Parathyroid adenoma (tissue), 2 donors: ENCODE data around the gene NCKAP1.
"Not testable (repeated sequence)": the region's sequence is repeated elsewhere in the genome, so short reads cannot be mapped to it uniquely, and the experiment has no call there.

Source experiments
- H2AFZ ChIP-seq: fragments of 300-600 bp; sonication (generic); one replicate; pipeline ENCODE4 v1.7.0; 2017; ENCODE audit warnings: antibody characterized with exemption, mild to moderate bottlenecking
- H3K27ac ChIP-seq: fragments of 300-600 bp; sonication (generic); one replicate; pipeline ENCODE4 v1.7.0; 2017
- H3K27me3 ChIP-seq: fragments of 300-600 bp; sonication (generic); one replicate; pipeline ENCODE4 v1.7.0; 2017; ENCODE audit warnings: low read length; ENCODE audit not compliant: control insufficient read depth, insufficient read depth
- H3K36me3 ChIP-seq: fragments of 300-600 bp; sonication (generic); one replicate; pipeline ENCODE4 v1.7.0; 2017; ENCODE audit warnings: low read length; ENCODE audit not compliant: control insufficient read depth, insufficient read depth
- H3K4me1 ChIP-seq: fragments of 300-600 bp; sonication (generic); one replicate; pipeline ENCODE4 v1.7.0; 2017; ENCODE audit warnings: control low read depth
- H3K4me2 ChIP-seq: fragments of 300-600 bp; sonication (generic); one replicate; pipeline ENCODE4 v1.7.0; 2017; ENCODE audit warnings: low read length
- H3K4me3 ChIP-seq: fragments of 300-600 bp; sonication (generic); one replicate; pipeline ENCODE4 v1.7.0; 2017; ENCODE audit warnings: low read depth, low read length
- H3K79me2 ChIP-seq: fragments of 300-600 bp; sonication (generic); one replicate; pipeline ENCODE4 v1.7.0; 2017; ENCODE audit warnings: control low read depth
- H3K9ac ChIP-seq: fragments of 300-600 bp; sonication (generic); one replicate; pipeline ENCODE4 v1.7.0; 2017; ENCODE audit warnings: mild to moderate bottlenecking
- H3K9me3 ChIP-seq: fragments of 300-600 bp; sonication (generic); one replicate; pipeline ENCODE4 v1.7.0; 2017; ENCODE audit warnings: low read length; ENCODE audit not compliant: control insufficient read depth
- TF ChIP-seq, protein P1 (sequence below): fragments of 300-600 bp; sonication (generic); IDR thresholded peaks from one replicate; pipeline ENCODE4 v1.7.0; 2017; ENCODE audit warnings: antibody characterized with exemption, mild to moderate bottlenecking
- donor health status: primary hyperparathyroidism.

The NCKAP1 gene

DNA sequence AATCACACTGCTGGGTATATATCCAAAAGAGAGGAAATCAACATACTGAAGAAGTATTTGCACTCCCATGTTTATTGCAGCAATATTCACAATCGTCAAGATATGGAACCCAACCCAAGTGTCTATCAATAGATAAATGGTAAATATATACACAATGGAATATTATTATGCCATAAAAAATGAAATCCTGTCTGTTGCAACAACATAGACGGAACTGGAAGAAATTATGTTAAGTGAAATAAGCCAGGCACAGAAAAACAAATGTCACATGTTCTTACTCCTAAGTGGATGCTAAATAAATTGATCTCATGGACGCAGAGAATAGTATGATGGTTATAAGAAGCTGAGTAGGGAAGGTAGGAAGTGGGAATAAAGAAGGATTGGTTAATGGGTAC lies 65.7 kb downstream of the NCKAP1 start:
- no peaks in the 10 kb centered on the region for H3K79me2 ChIP-seq
- no peak overlapping the region for H2AFZ ChIP-seq
- no peaks in the 10 kb centered on the region for H3K27me3 ChIP-seq
- no peaks in the 10 kb centered on the region for H3K4me1 ChIP-seq
- no peak overlapping the region for H3K4me3 ChIP-seq
- TF ChIP-seq, protein P1, sequence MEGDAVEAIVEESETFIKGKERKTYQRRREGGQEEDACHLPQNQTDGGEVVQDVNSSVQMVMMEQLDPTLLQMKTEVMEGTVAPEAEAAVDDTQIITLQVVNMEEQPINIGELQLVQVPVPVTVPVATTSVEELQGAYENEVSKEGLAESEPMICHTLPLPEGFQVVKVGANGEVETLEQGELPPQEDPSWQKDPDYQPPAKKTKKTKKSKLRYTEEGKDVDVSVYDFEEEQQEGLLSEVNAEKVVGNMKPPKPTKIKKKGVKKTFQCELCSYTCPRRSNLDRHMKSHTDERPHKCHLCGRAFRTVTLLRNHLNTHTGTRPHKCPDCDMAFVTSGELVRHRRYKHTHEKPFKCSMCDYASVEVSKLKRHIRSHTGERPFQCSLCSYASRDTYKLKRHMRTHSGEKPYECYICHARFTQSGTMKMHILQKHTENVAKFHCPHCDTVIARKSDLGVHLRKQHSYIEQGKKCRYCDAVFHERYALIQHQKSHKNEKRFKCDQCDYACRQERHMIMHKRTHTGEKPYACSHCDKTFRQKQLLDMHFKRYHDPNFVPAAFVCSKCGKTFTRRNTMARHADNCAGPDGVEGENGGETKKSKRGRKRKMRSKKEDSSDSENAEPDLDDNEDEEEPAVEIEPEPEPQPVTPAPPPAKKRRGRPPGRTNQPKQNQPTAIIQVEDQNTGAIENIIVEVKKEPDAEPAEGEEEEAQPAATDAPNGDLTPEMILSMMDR: no peak
- no peaks in the 10 kb centered on the region for H3K9me3 ChIP-seq
- no peak overlapping the region for H3K27ac ChIP-seq
- H3K36me3 ChIP-seq: no peaks in the 10 kb centered on the region
- H3K4me2 ChIP-seq: no peak overlapping the region
- no peak overlapping the region for H3K9ac ChIP-seq

DNA sequence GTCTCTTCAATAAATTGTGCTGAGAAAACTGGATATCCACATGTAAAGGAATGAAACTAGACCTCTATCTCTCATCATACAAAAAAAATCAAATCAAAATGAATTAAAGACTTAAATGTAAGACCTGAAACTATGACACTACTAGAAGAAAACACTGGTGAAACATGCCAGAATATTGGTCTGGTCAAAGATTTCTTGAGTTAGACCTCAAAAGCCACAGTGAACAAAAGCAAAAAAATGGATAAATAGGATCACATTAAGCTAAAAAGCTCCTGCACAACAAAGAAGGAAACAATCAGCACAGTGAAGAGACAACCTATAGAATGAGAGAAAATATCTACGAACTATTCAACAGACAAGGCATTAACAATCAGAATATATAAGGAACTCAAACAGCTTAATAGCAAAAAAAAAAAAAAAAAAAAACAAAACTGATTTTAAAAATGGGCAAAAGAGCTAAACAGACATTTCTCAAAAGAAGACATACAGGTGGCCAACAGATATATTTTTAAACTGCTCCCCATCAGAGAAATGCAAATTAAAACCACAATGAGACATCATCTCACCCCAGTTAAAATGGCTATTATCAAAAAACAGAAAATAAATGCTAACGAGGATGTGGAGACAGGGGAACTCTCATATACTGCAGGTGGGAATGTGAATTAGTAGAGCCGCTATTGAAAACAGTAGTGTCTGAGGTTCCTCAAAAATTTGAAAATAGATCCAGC lies 66.3 kb downstream of the NCKAP1 start:
- Histone ChIP-seq H3K79me2 (no peaks in the 10 kb centered on the region), H3K27me3 (no peaks in the 10 kb centered on the region), H3K4me2 (no peak overlapping the region), H3K36me3 (no peaks in the 10 kb centered on the region), H3K27ac (no peak overlapping the region), H2AFZ (no peak overlapping the region), H3K4me3 (no peak overlapping the region), H3K9ac (no peak overlapping the region), H3K9me3 (no peaks in the 10 kb centered on the region), H3K4me1 (no peaks in the 10 kb centered on the region)
- TF ChIP-seq, protein P1: no peak

DNA sequence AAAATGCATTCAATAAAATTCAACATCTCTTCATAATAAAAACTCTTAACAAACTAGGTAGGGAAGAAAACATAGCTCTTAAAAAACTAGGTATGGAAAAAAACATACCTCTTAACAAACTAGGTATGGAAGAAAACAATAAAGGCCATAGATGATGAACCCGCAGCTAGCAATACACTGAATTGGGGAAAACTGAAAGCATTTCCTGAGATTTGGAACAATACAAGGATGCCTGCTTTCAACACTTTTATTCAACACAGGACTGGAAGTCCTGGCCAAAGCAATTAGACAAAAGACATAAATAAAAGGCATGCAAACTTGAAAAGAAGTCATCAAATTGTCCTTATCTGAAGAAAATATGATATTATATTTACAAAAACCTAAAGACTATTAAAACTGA lies 67.8 kb downstream of the NCKAP1 start:
- Histone ChIP-seq H3K9me3 (no peaks in the 10 kb centered on the region), H3K9ac (no peak overlapping the region), H3K79me2 (no peaks in the 10 kb centered on the region), H3K36me3 (no peaks in the 10 kb centered on the region), H3K4me2 (no peak overlapping the region), H3K4me1 (no peaks in the 10 kb centered on the region), H3K4me3 (no peak overlapping the region), H3K27me3 (no peaks in the 10 kb centered on the region), H3K27ac (no peak overlapping the region), H2AFZ (no peak overlapping the region)
- TF ChIP-seq, protein P1: no peak

DNA sequence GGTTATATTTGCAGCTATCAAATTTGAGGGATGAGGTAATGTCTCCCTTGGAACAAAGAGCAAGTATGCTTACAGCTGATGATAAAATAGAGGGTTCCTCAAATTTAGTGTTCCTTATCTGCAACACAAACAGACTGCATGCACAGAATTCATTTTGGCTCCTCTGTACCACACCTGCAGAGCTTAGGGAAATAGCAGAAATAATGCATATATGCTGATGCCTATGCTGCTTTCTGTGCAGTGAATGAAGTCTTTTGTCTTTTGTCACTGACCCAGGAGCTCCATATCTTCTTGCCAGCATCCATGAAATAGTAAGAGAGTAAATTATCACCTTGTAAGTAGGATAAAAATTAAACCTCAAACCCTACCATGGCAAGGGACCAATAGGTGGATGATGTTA lies 69.8 kb downstream of the NCKAP1 start:
- no peaks in the 10 kb centered on the region for H3K4me1 ChIP-seq
- TF ChIP-seq, protein P1: no peak
- no peaks in the 10 kb centered on the region for H3K36me3 ChIP-seq
- no peaks in the 10 kb centered on the region for H3K79me2 ChIP-seq
- H3K4me3 ChIP-seq: no peak overlapping the region
- H3K9ac ChIP-seq: no peak overlapping the region
- no peak overlapping the region for H2AFZ ChIP-seq
- no peak overlapping the region for H3K27ac ChIP-seq
- no peak overlapping the region for H3K4me2 ChIP-seq
- no peaks in the 10 kb centered on the region for H3K27me3 ChIP-seq
- no peaks in the 10 kb centered on the region for H3K9me3 ChIP-seq

DNA sequence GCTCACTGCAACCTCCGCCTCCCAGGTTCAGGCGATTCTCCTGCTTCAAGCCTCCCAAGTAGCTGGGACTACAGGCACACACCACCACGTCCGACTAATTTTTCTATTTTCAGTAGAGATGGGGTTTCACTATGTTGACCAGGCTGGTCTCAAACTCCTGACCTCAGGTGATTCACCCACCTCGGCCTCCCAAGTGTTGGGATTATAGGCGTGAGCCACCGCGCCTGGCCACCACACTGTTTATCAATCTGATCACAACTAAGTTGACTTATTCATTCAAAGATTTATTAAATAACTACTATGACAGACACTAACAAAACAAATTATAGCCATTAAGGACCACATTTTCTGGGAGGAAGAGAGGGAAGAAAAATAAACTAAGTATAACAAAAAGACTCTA lies 71.9 kb downstream of the NCKAP1 start:
- H3K4me3 ChIP-seq, H3K27ac ChIP-seq, H3K79me2 ChIP-seq, H3K36me3 ChIP-seq, H3K4me2 ChIP-seq, H3K9ac ChIP-seq, H3K9me3 ChIP-seq, H2AFZ ChIP-seq, H3K4me1 ChIP-seq, H3K27me3 ChIP-seq: not testable (repeated sequence)
